ENCODE measurements around the gene CD151.

DNA sequence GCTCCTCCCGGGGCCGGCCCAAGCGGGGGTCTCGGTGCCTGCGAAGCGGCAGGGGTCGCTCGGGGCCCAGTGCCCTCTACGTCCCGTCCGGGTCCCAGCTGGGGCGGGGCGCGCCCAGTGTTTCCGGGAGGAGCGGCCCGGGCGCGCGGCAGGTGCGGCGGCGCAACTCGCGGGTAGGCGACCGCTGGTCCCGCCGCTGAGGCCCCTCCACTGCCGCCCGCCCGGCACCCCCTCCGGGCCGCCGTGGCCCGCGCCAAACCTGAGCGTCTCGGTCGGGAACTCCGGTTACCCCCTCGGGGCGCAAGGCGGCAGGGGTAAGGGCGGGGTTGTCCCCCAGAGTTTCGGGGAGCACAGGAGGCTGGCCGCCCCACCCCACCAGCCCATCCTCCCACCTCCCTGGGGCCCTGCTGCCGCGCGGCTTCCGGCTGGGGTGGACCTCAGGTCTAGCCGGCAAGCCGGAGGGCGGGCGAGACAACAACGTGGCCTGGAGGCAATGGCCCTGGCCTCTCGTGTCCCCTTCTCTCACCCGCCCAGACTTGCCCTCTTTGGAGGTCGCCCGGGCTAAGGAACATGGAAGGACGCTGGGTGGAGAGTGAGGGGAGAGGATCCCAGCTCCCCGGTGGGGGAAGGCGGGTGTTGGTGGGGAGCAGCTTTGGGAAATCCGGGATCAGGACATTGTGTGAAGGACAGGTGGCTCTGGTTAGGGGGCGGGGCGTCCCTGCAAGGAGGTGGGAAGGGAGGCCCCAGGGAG, 5.4 kb upstream of the CD151 start:
- TF ChIP-seq POLR2A (IDR thresholded peaks at IDR 0.05) (no peak), POLR2AphosphoS5 (IDR thresholded peaks at IDR 0.05) (no peak)

All from sigmoid colon (tissue), 4 donors.